SK-N-SH treated with all-trans-retinoic acid at 6 μM for 48 hours (cell line): ENCODE results near the gene APBA2.

Experiments used
- ARNTL ChIP-seq: fragments of 450-650 bp; formaldehyde crosslinking; IDR thresholded peaks from 2 replicates; pipeline ENCODE4 v1.5.0; 2020; ENCODE audit warnings: low read depth, mild to moderate bottlenecking, moderate library complexity, borderline replicate concordance
- ISL1 ChIP-seq: fragments of 250-450 bp; sonication (Bioruptor Pico); IDR thresholded peaks from 2 replicates; pipeline ENCODE4 v2.1.2; 2022; ENCODE audit warnings: mild to moderate bottlenecking, moderate library complexity
- PATZ1 ChIP-seq: fragments of 250-450 bp; sonication (Bioruptor Pico); IDR thresholded peaks from 2 replicates; pipeline ENCODE4 v1.8.0; 2020; ENCODE audit warnings: mild to moderate bottlenecking, moderate library complexity, borderline replicate concordance
- SNAI2 ChIP-seq: fragments of 250-450 bp; sonication (Bioruptor Pico); IDR thresholded peaks from 2 replicates; pipeline ENCODE4 v1.5.0; 2020; ENCODE audit warnings: mild to moderate bottlenecking, moderate library complexity
- TCF4 ChIP-seq: fragments of 250-450 bp; sonication (Bioruptor Pico); IDR thresholded peaks from 2 replicates; pipeline ENCODE4 v1.8.0; 2021; ENCODE audit warnings: mild to moderate bottlenecking, moderate library complexity, borderline replicate concordance
- ZC3H10 ChIP-seq: fragments of 250-450 bp; sonication (Bioruptor Pico); IDR thresholded peaks from 2 replicates; pipeline ENCODE4 v1.5.1; 2021; ENCODE audit warnings: mild to moderate bottlenecking, moderate library complexity
- ZFP30 ChIP-seq: fragments of 450-650 bp; formaldehyde crosslinking; IDR thresholded peaks from 2 replicates; pipeline ENCODE4 v1.5.0; 2022; ENCODE audit warnings: mild to moderate bottlenecking, moderate library complexity
- ZNF565 ChIP-seq: fragments of 450-650 bp; formaldehyde crosslinking; conservative IDR thresholded peaks from 2 replicates; pipeline ENCODE4 v1.5.0; 2020; ENCODE audit warnings: low read depth, mild to moderate bottlenecking, moderate library complexity

- no peak for TF ChIP-seq ISL1
- no peak for TF ChIP-seq PATZ1
- no peak for TF ChIP-seq SNAI2 (CRISPR knock-in tag)
- no peak for TF ChIP-seq ZC3H10 (CRISPR knock-in tag)
- no peak for TF ChIP-seq ZFP30 (CRISPR knock-in tag)
- no peak for TF ChIP-seq ZNF565 (CRISPR knock-in tag)
- TF ChIP-seq TCF4 = no peak
- TF ChIP-seq ARNTL (CRISPR knock-in tag) = no peak
Observed at GRCh38 chr15:29101491-29101890, 215.7 kb downstream of the APBA2 start.
